HG02970 (cell line): ENCODE measurements around the gene AGTRAP.
A peak's percentile ranks its signal among the peaks of the same experiment; 100 is the strongest.

Source experiments
- ATAC-seq: cut with Tn5 transposase; IDR thresholded peaks from one replicate; pipeline ENCODE4 v1.9.1; 2021; ENCODE audit warnings: mild to moderate bottlenecking, moderate library complexity, moderate number of reproducible peaks; ENCODE audit not compliant: unreplicated experiment, low FRiP score

Gene AGTRAP

DNA sequence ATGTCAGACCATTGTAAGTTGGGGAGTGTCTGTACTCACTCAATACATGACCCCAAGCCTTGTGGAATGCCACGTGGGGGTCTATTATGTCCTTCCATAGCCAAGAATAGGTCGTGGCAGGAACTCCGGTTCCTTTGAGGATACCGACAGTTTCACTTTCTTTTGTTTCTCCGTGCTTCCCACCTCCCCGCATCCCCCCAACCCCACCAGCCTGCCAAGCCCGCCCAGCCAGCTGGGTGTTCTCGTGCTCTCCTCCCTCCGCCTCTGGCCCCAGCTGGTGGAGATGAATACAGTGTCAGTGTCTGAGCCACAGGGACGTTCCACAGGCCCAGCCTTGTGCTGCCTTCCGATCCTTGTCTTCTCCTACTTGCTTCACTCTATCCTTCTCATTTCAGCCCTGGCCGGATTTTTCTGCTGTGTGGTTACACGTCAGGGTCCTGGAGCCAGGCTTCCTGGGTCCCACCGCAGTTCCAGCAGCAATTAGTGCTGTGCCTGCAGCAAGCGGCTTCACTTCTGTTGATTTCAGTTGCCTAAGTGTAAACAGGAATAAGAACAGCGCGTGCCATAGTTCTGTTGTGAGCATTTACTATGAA lies 4.1 kb upstream of the AGTRAP start:
- no peak for ATAC-seq

DNA sequence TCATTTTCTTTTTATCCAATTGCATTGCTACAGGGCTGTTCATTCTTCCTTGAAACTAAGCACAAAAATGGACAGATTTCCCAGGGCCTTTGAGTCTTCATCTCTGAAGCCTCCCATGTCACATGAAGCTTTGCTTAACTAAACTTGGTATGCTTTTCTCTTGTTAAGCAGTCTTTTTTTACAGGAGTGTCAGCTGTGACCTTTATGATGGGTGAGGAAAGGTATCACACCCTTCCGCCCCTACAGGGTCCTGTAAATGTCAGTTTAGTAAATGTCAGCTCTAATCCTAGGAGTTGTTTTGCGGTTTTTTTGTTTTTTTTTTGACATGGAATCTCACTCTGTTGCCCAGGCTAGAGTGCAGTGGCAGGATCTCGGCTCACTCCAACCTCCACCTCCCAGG lies 2.6 kb upstream of the AGTRAP start:
- no peak for ATAC-seq

DNA sequence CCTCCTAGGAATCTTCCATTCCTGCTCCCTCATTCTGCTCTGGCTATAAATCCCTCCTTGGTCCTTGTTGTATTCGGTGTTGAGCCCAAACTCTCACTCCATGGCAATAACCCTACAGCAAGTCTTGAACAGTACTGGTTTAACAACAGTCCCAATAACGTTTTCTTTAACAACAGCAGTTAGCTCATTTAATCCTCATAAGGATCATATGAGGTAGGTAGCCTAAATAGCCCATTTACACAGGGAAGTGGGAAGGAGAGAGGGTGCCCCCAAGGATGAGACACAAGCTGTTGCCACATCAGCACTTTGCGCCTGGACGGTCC lies 444 bp upstream of the AGTRAP start:
- peak; percentile 8 for ATAC-seq

DNA sequence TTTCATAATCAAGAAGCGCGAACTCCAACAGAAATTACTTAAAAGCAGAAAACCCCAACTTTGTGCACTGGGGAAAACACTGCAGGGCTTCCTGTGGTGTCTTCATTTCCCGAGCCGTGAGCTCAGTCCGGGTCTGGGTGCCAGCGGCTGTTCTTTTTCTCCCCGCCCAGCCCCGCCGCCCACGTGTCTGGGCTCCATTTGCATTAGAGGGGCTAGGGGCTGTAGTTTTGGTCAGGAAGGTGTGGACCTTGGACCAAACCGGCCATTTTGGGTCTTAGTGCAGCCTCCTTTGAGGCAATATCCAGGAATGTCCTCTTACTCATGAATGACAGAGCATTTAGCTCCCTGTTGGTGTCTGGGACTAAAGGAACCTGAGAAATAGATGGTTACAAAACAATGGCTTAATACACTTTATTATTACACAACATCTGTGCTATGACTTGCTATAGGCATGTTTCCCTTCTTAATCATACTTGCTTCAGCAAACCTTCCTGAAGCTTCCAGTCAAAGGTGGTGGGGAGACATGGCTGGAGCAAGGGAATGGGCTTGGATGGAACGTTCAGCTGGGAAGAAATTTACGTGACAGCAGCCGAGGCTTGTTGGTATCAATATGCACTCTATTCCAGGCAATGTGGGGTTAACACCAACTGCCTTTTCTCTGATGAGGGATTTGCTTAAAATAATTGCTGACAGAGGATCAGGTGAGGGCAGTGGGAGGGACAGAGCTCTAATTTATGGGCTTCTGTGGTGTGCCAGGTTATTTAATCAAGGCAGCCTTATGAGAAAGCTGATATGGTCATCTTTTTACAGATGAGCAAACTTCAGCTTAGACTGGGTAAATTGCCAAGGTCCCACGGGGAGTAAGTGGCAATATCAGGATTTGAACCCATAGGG lies 1.1 kb downstream of the AGTRAP start:
- no peak for ATAC-seq

DNA sequence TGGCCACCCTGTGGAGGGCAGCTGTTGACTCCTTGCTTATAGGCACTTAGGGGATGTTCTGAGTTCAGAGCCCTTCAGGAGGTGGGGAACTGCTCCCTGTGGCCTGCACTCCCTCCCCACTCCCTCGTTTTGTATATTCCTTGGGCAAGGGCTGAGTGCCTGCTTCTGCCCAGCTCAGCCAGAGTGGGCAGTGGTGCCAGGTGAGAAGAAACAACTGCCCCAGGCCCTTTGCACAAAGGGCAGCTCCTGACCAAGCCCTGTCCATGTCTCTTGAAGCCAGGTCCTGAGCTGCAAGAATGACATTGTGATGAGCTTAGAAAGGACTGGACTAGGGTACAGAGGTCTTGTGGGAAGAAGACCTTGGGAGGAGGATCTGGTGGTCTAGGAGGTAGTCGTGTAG lies 2.2 kb downstream of the AGTRAP start:
- ATAC-seq: no peak

DNA sequence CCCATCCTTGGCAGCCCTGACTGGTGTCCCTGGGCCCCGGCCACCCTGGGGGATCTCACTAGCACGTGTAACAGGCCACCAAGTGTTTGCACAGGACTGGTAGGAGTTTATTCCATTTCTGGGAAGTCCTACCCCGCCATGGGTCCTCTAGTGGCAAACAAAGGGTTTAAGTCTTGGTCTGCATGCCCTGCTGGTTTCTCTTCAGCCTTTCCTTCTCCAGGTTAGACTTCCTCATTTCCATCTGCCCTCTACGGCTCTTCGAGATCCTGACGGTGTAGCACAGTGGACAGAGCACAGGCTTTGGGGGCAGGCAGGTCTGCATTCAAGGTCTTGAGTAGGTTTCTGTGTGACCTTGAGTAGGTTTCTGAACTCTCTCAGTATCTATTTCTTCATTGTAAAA lies 2.8 kb downstream of the AGTRAP start:
- no peak for ATAC-seq

DNA sequence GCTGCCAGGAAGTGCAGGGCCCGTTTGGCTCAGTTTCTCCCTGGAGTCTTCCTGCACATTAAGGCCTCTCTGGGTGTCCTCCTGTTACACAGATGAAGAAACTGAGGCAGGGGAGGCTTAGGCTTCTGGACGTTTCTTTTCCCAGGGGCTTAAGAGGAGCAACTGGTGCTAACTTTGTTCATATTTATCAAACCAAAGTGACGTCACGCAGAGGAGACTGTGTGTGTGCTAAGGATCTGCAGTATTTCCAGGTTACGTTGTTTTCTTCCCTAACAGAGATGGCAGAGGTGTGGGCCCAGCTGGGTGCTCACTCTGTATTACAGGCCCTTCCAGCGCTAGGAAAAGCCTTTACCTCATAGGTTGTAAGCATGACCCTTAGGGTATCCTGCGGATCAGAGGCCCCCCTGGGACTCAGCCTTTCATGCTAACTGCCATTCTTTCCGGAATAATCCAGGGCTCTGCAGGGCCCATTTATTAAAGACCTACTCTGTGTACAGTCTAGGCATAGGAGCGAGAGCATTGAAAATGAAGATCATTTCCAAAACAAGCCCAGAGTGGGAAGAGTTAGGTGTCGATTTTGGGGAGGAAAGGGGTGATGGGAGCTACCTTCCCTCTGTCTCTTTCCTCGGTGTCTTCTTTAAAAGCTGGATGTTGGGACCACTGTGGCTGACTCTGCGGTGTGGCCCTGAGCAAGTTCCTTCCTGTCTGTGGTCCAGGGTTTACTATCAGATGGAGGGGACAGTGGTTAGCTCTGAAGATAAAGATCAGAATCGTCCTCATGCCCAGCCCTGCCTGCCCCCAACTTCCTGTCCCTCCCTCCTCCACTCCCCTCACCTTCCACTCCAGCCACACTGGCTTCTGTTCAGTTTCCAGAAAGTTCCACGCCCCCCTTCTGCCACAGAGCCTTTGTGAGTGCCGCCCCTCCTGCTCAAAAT lies 4.6 kb downstream of the AGTRAP start:
- no peak for ATAC-seq

DNA sequence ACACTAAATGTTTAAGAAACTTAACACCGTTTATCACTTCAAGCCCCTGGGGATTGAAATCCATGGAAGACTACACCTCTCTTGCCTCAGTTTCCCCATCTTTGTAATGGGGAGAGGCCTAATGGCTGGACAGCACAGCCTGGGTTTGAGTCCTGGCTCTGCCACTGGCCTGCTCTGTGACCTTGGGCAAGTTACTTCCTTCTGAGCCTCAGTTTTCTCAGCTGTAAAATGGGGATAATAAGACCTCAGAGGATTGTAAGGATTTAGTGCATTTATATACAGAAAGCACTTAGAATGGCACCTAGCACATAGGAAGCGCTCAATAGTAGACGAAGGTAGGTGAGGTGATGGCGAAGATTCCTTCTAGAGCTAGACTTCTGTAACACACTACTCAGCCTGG lies 5.5 kb downstream of the AGTRAP start:
- no peak for ATAC-seq

DNA sequence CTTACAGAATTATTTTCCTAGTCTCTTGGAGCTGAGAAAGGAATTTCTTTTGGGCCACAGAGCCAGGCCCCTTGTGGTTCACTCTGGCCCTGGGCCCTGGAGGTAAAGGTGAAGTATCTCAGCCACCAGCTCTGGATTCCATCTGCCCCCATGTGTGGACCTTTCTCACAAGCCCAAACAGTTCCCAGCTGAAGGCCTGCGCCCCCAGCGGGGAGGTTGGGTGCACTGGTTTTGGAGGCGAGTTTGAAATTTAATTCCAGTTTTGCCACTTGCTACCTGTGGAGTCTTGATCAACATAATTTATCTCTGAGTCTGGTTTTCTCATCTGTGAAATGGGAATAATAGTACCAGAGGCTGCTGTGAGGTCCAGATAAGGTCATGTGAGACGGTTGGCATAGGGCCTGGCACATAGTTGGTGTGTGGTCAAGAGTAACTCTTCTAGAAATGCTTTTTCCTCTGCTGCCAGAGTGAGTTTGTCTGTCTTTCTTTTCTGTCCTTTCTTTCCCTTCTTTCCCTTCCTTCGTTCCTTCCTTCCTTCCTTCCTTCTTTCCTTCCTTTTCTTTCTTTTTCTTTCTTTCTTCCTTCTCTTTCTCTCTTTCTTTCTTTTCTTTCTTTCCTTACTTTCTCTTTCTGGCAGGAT lies 6.1 kb downstream of the AGTRAP start:
- ATAC-seq: no peak

DNA sequence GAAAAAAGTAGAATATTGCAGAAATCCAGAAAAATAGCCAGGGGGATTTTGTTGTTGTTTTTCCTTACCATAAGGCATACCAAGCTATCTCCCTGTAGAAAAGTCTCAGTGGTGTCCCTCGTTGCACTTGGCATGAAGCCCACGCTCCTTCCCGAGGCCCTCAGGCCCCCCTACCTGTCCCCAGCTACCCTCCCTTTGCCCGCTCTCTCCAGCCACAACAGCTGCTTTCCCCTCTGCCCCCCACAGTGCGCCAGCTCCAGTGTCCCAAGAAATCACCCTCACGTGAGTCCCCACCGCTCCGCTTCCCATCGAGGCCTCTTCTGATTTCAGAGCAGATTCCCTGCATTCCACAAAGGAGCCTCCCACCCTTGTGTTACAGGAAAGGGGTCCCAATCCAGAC lies 8.4 kb downstream of the AGTRAP start:
- ATAC-seq: no peak

DNA sequence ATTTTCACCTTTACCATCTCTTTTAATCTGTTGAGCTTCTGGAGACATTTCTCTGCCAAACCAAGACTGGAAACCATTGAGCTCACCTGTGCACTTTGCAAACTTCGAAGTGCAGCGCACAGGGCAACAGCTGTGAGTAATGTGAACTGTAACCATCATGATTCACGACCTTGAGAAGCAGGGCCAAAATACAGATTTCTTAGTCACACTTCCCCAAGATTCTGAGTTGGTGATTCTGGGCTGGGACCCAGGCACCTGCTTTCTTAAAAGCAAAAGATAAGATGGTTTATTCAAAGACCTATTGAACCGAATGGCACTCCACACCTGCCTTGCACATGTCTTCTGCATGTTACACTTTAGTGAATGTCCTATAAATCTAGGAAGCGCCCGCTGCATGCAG lies 10.2 kb downstream of the AGTRAP start:
- no peak for ATAC-seq

DNA sequence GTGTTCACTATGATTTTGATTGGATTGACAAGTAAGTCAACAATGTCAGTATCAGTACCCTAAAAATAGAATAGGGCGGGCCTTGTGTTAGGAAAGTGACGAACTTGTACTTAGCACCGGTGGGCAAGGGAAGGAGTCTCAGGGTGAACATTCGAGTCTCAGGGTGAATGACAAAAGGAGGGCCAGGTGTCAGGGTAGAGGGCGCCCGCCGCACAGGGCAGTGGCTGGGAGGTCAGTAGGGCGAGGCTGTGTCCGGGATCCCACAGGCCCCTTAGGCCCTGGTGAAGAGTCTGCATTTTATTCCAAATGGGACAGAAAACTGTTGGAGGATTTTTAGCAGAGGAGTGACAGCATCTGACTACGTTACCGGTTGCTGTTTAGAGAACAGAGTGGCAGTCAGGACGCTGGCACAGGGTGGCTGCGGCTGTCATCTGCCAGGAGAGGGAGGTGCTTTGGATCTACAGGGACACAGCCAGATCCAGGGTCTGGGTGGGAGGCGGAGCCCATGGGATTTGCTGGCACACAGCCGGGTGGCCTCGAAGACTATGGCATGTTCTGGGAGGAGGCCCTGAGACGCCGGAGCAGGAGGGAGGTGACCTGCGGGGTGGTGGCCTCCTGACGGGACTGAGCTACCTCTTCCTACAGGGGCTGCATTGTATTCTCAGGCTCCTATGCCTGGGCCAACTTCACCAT lies 11.0 kb downstream of the AGTRAP start:
- no peak for ATAC-seq

DNA sequence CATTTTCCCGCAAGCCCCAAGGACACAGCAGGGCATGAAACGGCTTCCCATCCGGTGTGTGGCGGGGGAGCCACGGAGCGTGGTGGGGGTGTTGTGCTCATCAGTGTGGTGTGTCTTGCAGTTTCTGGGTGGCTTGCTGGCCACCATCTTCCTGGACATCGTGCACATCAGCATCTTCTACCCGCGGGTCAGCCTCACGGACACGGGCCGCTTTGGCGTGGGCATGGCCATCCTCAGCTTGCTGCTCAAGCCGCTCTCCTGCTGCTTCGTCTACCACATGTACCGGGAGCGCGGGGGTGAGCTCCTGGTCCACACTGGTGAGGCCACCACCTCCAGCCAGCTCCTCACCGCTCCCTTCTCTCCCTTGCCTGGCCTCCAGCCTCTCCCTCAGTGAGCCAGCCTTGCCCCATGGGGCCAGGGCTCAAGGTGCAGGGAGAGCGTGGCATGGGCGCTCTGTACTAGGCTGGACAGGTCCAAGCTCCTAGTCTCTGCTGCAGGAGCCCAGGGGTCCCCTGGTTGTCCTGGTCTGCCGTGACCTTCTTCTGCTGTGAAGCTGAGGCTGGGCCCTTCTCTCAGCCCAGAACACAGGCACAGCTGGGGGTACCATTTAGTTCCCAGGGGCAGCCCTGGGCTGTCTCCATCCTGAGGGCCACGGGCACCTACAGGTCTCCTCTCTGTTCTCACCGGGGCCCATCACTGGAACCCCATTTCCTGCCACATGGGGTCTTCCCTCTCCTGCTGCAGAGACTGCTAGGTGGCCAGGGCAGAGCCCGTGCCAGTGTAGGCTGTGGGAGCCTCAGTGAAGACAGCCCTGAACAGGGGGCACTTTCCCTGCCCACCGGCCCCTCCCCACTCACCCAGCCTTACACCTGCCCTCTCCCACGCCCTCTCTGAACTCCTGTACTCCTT lies 12.6 kb downstream of the AGTRAP start:
- no peak for ATAC-seq

DNA sequence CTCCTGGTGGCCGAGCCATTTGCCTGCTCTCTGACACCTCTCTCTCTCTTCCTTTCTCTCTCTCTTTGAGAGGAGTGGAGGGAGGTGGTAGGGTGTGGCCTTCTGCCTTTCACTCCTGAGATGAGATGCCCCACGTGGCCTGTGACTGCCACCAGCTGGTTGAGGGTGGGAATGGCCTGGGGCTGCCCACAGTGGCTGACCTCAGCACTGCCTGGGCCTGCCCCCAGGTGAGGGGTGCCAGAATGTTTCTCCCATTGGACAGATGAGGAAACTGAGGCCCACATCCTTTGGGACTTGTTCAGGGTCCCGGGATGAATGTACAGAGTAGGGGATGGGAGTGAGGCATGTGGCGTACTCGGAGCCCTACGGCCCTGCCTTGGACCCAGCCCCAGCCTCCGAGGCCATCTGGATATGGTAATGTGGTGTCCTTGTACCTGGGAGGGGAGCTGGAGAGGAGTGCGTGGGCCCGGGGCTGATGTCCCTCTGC lies 13.3 kb downstream of the AGTRAP start:
- ATAC-seq: no peak

DNA sequence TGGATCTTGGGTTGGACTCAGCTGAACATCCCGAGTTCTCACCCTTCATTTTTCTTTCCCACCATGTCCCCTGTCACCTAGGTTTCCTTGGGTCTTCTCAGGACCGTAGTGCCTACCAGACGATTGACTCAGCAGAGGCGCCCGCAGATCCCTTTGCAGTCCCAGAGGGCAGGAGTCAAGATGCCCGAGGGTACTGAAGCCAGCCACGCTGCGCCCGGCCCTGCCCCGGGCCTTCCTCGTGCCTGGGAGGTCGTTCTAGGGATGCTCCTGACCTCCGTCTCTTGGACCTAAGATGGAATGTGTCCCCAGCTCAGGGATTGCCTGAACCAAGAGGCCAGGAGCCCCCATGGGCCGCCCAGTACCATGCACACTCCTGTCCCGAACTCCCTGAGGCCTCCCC lies 14.1 kb downstream of the AGTRAP start:
- ATAC-seq: no peak

DNA sequence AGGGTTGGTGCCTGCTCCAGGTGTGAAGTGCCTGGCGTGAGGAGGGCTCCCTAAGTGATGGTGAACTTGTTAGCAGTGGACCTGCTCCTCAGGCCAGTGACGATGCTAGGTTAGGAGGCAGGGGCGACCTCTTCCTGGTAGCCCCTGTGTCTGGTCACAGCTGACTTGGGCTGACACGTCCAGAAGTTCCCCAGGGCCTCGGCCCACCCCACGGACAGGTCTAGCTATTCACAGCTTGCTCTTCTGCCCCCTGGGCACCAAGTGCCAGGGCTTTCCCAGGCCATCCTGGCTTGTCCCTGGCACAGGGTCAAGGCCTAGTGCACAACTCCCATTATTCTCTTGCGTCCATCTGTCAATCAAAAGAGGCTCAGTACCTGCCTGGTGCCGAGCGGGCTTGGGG lies 15.2 kb downstream of the AGTRAP start:
- ATAC-seq: no peak

DNA sequence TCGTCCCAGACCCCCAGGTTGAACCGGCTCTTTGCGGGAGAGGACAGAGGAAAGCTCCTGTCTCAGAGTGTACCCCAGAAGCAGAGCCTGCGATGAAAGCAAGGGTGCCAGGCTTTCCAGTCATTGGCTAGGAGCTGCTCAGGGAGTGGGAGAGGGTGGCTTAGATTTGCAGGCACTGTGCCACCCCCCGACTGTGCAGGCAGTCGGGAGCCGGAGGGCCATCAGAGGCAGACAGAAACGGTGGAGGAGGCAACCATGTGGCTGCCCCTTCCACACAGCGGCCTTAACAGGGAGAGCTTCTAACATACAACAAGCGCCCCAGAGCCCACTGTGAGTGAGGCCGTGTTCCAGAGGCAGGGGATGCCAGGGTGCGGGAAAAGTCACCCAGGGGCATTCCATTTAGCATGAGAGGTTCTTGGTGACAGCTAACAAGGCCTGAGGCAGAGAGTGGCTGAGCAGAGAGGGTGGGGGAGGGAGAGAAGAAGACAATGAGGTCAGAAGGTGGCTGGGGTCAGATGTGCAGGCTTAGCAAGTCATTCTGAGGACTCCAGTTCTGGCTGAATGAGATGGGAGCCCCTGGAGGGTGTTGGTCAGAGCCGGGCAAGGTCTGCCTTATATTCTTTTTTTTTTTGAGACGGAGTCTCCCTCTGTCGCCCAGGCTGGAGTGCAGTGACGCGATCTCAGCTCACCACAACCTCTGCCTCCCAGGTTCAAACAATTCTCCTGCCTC lies 16.6 kb downstream of the AGTRAP start:
- no peak for ATAC-seq

DNA sequence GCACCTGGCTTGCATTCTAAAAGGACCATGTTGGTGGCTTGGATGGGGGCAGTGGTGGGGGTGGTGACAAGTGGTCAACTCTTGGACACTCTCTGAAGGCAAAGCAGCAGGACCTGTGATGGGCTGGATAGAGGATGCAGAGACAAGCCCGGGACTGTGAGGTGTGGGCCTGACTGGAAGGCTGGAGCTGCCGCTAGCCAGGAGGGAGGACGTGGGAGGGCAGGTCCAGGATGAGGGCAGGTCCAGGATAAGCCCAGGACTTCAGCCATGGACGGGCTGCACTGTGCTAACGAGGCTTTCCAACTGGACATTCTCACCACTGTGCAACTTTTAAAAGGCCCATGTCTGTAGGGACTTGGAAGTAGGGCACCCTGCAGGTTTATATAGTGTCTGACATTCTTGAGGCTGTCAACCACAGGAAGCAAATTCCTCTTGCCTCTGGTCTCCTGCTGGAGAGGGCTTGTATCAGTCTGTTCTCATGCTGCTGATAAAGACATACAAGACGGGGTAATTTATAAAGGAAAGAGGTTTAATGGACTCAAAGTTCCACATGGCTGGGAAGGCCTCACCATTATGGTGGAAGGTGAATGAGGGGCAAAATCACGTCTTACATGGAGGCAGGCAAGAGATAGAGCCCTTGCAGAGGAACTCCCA lies 17.7 kb downstream of the AGTRAP start:
- no peak for ATAC-seq
